Glutamatergic neuron (in vitro differentiated cells): ENCODE results near the gene TEP1. TPM values are rescaled to one million over a fixed set of nuclear protein-coding genes. Genes with fewer than 3 reads are reported as not detected.

ENCODE experiments used
- DNase-seq: peaks from one replicate; pipeline ENCODE4 v3.0.0; 2022
- H3K27ac Mint-ChIP-seq: one replicate; pipeline ENCODE4 v1.8.0; 2020; ENCODE audit warnings: mild to moderate bottlenecking, mixed read lengths, inconsistent platforms; ENCODE audit not compliant: unreplicated experiment
- H3K27me3 Mint-ChIP-seq: one replicate; pipeline ENCODE4 v1.8.0; 2020; ENCODE audit warnings: mild to moderate bottlenecking, moderate library complexity, mixed read lengths, inconsistent platforms; ENCODE audit not compliant: unreplicated experiment
- H3K36me3 Mint-ChIP-seq: one replicate; pipeline ENCODE4 v1.8.0; 2020; ENCODE audit warnings: mild to moderate bottlenecking, mixed read lengths, inconsistent platforms; ENCODE audit not compliant: unreplicated experiment
- H3K4me1 Mint-ChIP-seq: one replicate; pipeline ENCODE4 v1.8.0; 2020; ENCODE audit warnings: mild to moderate bottlenecking, low read depth, mixed read lengths, inconsistent platforms; ENCODE audit not compliant: unreplicated experiment
- H3K4me3 Mint-ChIP-seq: one replicate; pipeline ENCODE4 v1.8.0; 2020; ENCODE audit warnings: mild to moderate bottlenecking, mixed read lengths, inconsistent platforms; ENCODE audit not compliant: unreplicated experiment
- H3K9me3 Mint-ChIP-seq: one replicate; pipeline ENCODE4 v1.8.0; 2020; ENCODE audit warnings: mild to moderate bottlenecking, moderate library complexity, mixed read lengths, inconsistent platforms; ENCODE audit not compliant: unreplicated experiment
- long read RNA-seq: library from polyadenylated mRNA; unstranded; transcript quantifications from one replicate; pipeline ENCODE4 v2.0.0, GENCODE V29; 2020; ENCODE audit not compliant: unreplicated experiment
- total RNA-seq: library from RNA; stranded (reverse); fragmentation: NEBNext Ultra II Directional; extraction: Animal tissue kit (Norgen Biotek cat#: 25700); gene quantifications from one replicate; pipeline ENCODE4 v1.2.1, GENCODE V29; 2021; ENCODE audit not compliant: unreplicated experiment
- TF ChIP-seq, protein P1 (sequence below): fragments of 200-600 bp; sonication (generic); IDR thresholded peaks from one replicate; pipeline ENCODE4 v1.5.0; 2021; ENCODE audit not compliant: partially characterized antibody, unreplicated experiment

TEP1 gene
- 22.7 TPM for total RNA-seq
- long read RNA-seq, result 0 reads

- TF ChIP-seq, protein P1, sequence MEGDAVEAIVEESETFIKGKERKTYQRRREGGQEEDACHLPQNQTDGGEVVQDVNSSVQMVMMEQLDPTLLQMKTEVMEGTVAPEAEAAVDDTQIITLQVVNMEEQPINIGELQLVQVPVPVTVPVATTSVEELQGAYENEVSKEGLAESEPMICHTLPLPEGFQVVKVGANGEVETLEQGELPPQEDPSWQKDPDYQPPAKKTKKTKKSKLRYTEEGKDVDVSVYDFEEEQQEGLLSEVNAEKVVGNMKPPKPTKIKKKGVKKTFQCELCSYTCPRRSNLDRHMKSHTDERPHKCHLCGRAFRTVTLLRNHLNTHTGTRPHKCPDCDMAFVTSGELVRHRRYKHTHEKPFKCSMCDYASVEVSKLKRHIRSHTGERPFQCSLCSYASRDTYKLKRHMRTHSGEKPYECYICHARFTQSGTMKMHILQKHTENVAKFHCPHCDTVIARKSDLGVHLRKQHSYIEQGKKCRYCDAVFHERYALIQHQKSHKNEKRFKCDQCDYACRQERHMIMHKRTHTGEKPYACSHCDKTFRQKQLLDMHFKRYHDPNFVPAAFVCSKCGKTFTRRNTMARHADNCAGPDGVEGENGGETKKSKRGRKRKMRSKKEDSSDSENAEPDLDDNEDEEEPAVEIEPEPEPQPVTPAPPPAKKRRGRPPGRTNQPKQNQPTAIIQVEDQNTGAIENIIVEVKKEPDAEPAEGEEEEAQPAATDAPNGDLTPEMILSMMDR, result no peak
- H3K4me1 Mint-ChIP-seq, result no peaks in the 10 kb centered on the region
- H3K36me3 Mint-ChIP-seq, result no peaks in the 10 kb centered on the region
- peaks cover 3% of the 10 kb centered on the region for H3K27me3 Mint-ChIP-seq
- DNase-seq, result peak; percentile 85
- peak within 1 kb of the TSS; percentile 79 for H3K27ac Mint-ChIP-seq
- peak within 1 kb of the TSS; percentile 96 for H3K4me3 Mint-ChIP-seq
- peaks cover 5% of the 10 kb centered on the region for H3K9me3 Mint-ChIP-seq
Observed at GRCh38 chr14:20412876-20413743, at the start of gene TEP1. Gene TEP1, minus strand, starts transcription at chr14:20413501. Its CDS starts 5,062 bp downstream, at chr14:20408439.

DNA sequence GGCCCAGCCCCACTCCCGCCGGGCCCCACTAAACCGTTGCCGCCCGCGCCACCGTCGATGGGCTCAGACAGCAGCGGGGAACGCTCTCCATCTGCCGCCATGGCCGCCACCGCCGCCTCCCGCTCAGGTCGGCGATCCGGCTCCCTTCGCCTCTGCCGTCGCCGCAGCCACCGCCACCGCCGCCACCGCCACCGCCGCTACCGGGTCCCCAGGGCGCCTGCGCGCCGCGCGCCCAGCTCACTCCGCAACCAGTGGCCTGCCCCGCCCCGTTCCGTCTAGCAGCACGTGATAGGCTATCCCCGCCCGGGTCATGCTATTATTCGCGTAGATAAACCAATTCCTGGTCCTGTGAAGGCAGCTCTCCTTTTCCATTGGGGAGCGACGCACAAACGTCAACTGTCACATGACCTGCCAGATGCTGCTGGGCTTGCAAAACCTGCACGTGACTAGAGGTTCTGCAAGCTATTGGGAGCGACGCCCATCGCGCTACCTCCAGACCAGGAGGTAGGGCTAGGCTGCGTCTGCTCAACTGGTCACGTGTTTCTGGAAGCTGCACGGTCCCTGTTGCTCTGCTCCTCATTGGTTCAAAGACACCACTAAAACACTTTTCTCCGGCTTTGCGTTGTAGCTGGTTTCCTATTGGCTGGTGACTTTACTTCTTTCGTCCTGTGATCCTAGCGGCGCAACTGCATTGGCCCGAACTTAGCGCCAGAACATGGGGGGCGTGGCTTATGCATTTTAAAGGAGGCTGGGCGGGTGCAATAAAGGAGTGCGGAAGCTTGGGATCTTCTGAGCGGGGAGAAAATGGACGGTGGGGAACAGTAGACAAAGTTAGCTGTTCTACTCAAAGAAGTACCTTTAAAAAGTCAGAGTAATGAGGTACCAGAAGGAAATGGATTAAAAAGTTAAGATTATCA, 48.2 kb upstream of the TEP1 start, which contains the start of gene PIP4P1:
Gene PIP4P1 (minus strand): TSS at position 210 of the 917 bp plus-strand sequence. CDS start 109 bp downstream, at position 101.
- TF ChIP-seq, protein P1, result no peak
- H3K27ac Mint-ChIP-seq, result peak within 1 kb of the TSS; percentile 76
- H3K27me3 Mint-ChIP-seq, result peaks cover 10% of the 10 kb centered on the region

GRCh38 chr14:20460458-20461224, 47.3 kb upstream of the TEP1 start:
- Mint-ChIP-seq H3K4me1 (peaks cover 24% of the 10 kb centered on the region), H3K27me3 (peaks cover 10% of the 10 kb centered on the region), H3K4me3 (peak overlapping the region; percentile 94), H3K36me3 (no peaks in the 10 kb centered on the region), H3K27ac (peak overlapping the region; percentile 63), H3K9me3 (peaks cover 13% of the 10 kb centered on the region)
- peak; percentile 48 for DNase-seq
- TF ChIP-seq, protein P1, result no peak

More for the DNA sequence above, 48.2 kb upstream of the TEP1 start, which contains the start of gene PIP4P1:
- Mint-ChIP-seq H3K4me3 (peak within 1 kb of the TSS; percentile 94), H3K36me3 (no peaks in the 10 kb centered on the region), H3K9me3 (peaks cover 13% of the 10 kb centered on the region), H3K4me1 (peaks cover 24% of the 10 kb centered on the region)
- DNase-seq, result peak; percentile 97

GRCh38 chr14:20458031-20458789, 44.9 kb upstream of the TEP1 start:
- TF ChIP-seq, protein P1, result no peak
- H3K9me3 Mint-ChIP-seq, result peaks cover 13% of the 10 kb centered on the region
- peak overlapping the region; percentile 53 for H3K4me3 Mint-ChIP-seq
- peaks cover 7% of the 10 kb centered on the region for H3K27me3 Mint-ChIP-seq
- DNase-seq, result no peak
- H3K27ac Mint-ChIP-seq, result peak overlapping the region; percentile 62
- H3K36me3 Mint-ChIP-seq, result no peaks in the 10 kb centered on the region
- peaks cover 24% of the 10 kb centered on the region for H3K4me1 Mint-ChIP-seq
